ENCODE data around the gene TP63.
A peak's percentile ranks its signal among the peaks of the same experiment; 100 is the strongest.

Gene TP63

DNA sequence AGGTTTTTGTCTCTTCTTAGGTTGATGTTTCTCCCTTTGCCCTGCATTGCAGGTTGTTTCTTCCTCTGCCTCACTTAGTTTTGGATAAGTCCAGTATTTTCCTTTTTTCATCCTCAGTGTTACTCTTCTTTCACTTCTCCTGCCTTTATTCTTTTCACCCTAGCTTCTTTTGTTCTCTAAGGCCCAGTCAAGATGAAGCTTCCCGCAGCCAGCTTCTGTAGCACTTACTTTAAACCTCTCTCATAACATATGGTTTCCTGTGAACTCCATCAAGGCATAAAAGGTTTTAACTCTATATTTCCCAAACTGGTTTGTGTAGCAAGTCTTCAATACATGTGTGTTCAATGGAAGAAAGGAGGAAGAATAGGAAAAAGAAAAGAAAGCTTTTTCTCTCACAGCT lies 54.1 kb downstream of the TP63 start:
- DNase-seq, result no peak

DNA sequence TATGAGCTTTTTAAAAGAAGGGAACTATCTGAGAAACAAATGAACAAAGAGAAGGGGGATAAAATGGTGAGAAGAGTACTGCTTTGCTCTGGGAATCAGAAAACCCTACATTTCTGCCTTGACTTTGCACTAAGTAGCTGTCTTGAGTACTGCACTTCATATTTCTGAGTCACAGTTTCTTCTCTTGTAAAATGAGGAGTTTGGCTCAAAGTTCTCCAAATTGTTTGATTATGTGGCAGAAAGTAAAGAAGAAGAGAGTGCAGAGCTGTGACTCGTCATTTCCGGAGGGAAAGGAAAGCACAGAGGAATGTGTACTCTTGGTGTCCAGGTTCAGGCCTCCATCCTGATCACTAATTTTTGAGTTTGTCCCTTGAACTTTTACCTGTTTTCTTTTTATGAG lies 54.7 kb downstream of the TP63 start:
- no peak for DNase-seq

DNA sequence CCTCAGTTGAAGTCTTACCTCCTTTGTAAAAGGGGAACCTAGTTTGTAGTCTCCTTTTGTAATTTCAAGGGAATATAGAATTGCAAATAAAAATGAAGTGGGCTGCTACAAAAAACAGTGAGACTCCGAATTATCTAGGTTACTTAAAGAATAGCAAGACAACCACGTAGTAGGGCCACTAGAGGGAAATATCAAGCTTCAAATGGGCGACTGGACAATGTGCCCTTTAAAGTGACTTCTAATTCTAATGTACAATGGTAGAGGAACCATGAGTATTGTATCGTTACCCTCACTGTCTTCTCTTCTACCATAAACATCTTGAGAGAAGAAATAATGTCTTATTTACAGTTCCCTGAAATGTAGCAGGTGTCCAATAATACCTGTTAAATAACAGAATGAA lies 56.3 kb downstream of the TP63 start:
- no peak for DNase-seq

DNA sequence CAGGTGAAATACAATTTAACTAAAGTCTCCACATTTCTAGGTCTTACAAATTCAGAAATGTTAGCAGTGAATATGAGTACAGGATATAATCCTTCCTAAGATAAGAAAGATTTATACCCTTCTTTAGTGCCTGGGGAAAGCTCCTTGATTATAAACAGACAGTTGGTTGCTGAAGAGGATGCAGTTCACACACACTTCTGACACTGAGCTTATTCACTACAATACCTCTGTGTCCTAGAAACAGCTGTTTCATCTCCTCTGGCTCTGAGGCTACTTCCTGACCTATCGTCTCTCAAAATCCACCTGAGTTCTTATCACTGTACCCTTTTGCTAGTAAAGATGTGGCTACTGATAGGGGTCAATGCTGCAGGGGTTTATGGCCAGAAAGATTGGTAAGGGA lies 57.1 kb downstream of the TP63 start:
- peak in 1 of 5 experiments; percentile 48 for DNase-seq

DNA sequence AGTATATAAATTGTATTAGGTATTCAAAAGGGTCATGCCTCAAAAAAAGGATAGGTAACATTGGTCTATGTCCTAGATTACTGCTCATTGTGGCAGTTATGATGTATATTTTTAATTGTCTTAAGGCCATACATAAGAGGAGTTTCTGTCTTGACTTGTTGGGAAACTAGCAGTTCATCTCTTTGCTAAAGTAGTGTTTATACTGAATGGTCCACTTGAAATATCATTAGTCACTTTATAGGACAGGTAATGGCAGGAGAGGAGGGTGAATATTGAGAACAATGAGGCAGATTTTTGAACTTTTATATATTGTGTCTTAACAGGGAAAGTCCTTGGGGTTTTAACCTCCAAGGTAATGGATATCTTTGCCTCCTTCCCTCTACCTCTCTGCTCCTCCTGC lies 58.4 kb downstream of the TP63 start:
- no peak for DNase-seq

DNA sequence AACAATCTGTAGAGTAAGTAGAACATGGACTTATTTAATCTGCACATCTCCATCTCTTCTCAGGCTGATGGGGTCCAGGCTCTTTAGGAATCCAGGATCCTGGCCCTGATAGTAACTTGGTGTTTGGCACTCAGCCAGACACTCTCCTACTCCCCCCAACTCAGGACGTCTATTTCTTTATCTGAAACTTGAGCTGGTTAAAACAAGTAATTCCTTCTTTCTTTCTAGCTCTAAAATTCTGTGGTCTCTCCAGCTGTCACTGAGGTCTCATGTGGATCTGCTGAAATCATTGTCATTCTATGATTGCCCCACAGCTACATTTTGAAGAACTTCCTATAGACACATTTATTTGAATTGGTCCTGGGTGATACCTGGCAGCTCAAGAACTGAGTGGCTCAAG lies 59.0 kb downstream of the TP63 start:
- no peak for DNase-seq

DNA sequence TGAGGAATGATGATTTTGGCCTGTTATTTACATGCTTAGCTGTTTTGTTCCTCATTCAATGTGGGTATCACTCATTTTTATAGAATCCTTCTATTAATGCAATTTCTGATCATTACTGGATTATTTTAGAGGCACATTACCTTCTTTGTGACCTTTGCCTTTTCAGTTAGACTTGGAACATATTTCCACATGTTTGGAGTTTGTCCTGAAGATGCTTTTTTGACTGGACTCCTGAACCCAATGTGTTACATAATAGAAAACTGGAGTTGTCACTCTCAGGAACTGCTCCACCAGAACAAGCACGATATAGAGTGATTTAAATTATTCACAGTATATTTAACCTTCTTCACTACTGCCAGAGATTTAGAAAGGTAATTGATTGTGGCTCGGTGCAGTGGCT lies 59.5 kb downstream of the TP63 start:
- no peak for DNase-seq

DNA sequence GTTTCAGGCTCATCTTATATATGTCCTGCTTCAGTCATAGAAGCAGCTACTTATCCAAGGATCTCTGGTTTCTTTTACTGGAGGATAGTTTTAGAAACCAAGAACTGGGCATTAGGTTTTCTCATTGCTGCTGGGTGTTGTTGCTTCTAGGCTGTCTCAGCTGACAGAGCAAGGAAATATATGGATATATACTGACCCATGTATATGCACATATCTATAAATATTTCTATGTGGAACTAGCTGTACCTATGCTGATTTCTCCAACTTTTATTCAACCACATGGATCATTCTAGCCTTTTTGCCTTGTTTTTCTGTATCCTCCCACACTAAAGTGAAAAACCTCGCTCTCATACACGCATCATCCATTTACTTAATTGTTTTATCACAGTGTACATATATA lies 64.2 kb downstream of the TP63 start:
- DNase-seq, result no peak

DNA sequence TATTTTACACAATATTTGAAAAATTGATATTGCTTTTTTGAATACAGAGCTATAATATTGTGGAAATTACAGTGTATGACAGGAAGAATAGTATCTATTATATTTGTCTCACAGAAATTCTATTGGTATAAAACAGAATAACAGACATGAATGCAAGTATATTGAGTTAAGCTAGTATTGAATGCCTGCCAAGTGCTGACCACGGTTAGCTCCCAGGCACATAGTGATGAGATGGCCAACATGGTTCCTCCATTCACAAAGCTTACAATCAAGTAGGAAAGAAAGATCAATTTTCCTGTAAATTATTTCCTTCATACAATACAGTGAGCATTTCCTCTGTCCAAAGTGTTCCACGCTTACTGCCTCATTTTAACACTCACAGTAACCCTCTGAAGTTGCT lies 67.6 kb downstream of the TP63 start:
- no peak for DNase-seq

DNA sequence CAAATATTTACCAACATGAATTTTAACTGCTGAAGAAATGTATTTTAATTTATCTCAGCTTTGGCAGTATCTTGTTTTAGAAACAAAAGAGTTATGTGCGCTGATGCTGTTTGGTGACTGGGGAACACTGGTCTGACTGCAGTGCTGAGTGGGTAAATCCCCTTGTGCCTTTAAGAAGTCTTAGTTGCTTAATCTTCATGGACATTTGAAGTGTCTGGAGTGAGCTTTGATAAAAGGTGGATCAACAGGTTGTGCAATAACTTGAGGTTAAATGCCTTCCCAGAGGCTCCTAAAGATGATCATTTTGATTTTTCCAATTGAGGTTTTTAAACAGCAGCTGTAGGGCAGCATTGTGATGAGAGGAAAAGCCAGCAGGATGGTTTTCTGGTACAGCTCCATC lies 68.7 kb downstream of the TP63 start:
- no peak for DNase-seq

DNA sequence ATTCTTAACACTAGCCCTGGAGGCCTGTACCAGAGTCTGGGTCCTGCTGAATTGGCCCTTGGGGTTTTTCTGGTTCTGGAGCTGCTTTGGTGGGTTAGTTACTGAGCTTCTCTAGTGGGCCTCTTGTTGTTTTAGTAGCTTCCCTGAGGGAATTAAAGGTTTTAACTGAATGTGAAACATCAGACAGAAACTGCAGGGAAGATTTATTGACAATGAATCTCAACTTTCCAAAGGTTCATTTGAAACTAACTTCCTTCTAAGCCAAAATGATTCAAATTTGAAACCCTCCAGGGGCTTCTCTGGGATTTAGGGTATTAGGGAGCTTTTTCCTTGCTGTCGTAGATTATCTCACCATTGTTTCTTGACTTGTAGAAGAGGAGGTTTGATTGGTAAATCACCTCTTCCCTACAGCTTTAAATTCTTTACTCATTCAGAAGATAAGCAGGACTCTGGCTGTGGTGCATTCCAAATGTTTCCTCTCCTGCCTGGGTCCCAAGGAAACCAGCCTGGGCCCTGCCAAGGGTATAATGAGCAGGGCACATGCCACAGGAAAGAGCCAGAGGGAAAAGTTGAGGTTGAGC lies 71.0 kb downstream of the TP63 start:
- no peak for DNase-seq

DNA sequence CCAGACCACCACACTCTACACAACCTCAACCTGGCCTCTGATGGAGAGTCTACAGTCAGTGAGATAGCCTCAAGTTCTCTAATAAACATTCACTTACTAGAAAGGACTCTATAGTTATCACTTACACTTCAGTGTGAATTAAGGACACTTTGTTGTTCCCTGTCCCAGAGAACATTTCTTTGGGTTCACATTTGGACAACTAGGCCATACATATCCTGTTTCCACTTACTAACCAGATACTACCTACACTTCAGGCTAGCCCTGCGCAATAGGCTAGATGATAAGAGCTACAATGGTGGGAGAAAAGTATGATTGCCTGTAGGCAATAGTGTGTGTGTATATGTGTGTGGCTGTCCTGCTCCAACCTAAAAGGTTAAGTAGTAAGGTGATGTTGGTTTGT lies 72.7 kb downstream of the TP63 start:
- DNase-seq, result no peak

DNA sequence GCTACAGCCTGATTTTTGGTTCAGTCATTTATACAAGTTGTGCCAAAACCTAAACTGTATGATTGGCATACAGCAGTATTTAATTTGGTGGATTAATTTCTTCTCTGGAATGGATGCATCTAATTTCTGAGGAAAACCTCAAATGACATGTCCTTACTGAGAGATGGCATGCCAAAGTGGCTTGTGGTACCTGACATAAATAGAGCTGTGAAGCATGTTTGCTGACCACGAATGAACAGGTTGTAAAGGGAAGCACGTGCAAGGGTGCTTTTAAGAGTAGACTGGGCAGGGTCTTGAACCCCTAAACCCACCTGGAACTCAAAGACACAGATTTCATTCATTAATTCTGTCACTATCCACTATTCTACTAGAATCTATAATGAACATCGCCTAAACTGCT lies 77.2 kb downstream of the TP63 start:
- peak in 1 of 5 experiments; percentile 69 for DNase-seq

DNA sequence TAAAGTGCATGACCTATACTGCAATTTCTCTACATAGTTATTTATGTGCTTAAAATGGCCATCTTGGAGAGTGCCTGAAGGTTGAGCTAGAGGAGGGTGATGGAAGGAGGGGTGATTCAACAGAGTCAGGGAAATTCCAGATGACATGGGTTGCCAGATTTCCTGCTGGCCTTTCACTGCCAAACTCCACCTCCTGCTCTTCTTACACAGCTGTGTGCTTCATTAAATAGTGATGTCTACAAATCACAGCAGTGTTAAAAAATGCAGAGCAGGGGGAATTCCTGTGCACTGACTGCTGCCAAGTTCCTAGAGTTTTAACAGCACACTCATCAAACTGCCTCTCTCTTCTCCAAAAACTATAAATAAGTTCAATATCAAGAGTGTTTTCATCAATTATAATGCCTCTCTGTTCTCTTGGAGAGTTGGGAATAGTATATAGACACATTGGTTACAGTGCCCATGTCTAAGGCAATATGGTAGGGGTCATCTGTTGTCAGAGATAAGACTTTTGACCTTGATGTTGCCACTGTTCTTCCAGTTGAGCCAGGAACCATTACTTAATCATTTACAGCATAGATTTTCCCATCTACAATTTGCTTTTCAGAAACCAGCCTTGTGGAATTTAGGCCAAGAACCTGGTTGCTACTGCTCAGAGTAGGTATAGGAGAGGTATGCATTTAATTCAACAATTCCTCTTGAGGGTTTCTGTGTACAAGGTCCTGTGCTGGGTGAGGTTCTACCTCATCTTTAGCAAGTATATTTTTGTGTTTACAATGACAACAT lies 79.6 kb downstream of the TP63 start:
- peak in 1 of 5 experiments; percentile 8 for DNase-seq

DNA sequence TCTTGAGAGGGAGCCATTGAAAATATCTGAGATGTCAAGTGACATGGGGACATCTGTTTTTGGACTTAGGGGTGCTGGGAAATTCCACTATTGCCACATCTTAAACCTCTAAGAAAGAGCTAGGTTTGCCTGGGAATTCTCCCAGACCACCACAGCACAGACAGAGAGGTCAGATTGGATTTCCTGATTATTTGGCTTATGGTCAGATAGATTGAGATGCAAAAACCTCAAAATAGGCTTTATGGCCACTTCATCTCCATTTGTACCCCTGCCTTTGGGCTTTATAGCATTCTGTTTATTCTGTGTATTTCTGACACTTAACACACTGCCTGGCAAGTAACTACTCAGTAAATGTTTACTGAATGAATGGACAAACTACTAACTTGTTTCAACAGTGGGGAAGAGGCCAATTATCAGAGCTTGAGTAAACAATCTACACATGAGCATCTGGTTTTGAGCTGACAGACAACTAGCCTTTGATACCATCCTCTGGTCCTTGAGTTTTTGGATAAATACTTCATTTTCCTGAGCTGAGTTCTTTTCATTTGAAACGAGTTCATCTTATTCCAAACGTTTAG lies 81.8 kb downstream of the TP63 start:
- no peak for DNase-seq

DNA sequence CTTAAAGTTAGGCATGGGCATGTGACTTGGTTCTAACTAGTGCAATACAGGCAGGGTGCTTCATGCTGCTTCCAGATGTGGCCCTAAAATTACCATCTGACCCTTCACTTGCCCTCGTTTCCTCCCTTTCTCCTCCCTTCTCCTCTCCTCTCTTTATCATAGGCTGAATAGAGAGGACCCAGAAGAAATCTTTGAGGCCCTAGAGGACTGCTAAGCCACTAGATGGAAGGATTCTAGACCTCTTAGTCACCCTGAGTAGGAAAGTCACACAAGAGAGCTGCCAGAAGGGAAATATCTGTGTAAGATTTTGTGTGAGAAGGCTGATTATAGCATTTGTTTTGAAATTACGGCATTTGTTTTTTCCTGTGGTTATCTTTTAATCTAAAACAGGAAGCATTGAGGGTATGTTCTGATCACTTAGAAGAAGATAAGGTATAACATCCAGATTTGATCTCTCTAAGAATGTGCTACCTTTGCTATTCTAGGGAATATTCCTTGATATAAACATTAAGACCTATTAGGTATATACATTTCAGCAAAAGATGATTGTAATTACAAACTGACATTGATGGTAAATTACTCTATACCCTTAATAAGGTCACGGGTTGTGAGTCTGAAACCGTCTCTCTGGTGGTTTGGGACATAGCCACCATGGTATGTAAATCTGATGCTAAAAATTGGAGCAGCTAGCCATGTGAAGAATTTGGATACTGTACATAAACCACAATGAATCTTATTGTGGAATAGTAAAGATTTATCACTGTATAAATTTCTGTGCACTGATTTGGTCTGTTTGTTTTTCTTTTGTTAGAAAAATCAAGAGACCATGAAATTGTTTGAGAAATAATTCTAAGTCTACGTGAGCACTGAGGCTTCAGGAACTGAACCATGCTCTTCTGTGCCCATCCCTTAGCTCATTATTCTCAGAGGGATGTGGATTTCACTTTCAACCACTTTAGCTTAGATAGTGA lies 84.1 kb downstream of the TP63 start:
- DNase-seq, result peak in 1 of 5 experiments; percentile 61

DNA sequence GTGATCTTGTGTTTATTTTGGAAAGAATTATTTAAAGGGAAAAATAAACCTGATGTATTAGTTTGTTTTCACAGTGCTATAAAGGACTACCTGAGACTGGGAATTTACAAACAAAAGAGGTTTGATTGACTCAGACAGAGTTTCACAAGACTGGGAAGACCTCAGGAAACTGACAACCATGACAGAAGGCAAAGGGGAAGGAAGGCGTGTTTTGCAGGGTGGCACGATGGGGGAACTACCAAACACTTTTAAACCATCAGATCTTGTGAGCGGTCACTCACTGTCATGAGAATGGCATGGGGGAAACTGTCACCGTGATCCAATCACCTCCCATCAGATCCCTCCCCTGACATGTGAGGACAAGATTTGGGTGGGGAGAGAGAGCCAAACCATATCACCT lies 87.0 kb downstream of the TP63 start:
- DNase-seq, result no peak

DNA sequence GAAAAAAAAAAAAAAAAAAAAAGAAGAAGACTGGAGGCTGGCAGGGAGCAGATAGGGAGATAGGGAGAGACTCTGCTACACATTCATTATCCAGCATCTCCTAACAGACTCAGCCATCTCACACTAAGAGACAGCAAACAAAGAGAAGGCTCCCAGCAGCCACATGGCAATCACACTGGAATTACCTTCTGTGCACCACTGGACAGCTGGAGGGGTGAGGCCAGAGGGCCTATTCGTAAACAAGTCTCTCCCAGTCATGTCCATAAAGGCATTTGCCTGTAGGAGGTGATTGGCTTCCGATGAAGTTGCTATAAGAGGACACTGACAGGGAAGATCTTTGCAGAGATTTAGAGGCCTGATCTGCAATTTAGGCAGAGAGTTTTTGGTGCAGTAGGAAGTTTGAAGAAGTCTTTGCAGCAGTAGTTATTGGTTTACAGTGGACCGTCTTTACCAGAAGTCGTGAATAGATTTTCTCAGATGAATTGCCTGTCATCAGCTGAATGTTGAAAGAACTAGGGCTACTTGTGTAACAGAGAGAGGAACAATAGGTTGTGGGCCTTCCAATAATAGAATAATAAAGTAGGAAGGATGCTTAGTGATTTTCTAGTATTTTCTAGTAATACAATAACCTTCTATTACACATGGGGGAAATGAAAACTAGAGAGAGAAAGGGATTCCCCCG lies 89.7 kb downstream of the TP63 start:
- DNase-seq, result no peak

DNA sequence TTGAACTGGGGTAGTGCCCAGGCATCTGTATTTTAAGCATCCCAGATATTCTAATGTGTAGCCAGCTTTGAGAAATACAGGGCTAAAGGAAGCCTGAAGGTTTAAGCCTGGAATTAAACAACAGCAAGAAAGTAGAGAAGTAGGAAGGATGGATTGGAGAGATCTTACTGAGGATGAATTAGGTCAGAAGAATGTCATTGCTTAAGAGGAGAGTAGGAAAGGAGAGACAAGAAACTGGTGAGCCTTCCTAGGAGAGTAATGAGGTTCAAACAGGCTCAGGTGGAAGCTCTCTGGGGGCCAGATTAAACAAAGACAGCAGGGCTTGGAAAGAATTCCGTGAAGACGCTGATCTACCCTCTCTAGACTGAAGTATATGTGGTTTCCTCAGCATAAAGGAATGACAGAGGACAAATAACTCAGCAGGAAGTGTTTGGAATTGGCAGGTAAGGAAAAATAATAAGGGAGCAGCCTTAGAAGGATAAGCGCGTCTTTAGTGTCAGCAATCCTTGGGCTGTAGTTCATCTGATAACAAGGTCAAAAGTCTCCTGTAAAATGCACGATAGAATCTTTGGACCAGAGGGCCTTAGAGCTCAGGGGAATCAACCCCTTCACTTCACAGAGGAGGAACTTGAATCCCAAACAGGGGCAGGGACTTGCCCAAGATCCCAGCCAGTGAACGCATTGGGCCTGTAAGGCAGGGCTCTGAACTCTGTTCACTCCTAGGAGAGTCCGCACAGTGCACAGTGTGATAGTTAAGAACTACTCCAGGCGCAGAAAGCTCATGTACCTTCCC lies 90.9 kb downstream of the TP63 start:
- DNase-seq, result no peak

DNA sequence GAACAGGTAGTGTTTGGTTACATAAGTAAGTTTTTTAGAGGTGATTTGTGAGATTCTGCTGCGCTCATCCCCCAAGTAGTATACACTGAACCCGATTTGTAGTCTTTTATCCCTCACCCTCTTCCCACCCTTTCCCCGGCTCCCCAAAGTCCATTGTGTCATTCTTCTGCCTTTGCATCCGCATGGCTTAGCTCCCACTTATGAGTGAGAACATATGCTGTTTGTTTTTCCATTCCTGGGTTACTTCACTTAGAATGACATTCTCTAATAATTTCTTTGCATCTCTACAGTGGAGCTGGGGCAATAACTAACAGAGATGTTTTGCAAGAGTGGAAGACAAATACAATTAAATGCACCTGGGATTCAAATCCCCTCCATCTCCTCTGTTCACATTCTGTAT lies 93.2 kb downstream of the TP63 start:
- no peak for DNase-seq

DNA sequence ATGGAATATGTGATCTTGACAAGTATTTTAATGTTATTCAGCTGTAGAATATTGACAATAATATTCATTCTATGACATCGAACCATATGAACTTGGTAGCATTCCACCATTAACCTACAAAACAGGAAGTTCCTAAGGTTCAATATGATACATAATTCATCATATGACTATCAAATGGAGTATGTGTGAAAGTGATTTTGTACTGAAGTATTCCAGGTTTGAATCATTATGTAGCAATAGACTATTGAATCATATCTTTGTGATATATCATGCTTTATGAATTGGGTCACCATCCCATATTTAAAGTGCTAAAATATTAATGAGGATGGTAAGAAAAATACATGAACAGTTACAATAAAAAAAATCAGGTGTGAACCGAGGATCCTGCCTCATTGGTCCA lies 95.1 kb downstream of the TP63 start:
- DNase-seq, result no peak

DNA sequence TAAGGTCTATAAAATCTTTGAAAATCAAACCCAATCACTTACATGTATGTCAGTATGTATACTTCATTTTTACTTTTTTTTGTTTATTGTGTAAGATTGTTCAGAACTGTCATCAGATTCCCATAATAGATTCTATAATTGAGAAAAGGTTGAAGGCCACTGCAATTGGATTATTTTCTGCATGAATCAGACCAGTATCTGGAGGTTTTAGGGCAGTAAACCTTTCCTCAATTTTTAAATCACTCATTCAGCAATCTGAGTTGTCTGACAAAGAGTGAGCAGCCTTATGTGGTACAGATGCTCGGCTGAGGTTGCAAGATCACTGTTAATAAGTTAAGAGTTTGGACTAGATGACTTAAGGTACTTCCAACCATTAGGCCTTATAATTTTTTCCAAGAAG lies 96.0 kb downstream of the TP63 start:
- no peak for DNase-seq

Measured in T-helper 2 cell (primary cell).